HG03432 (cell line): ENCODE results near the gene TRMT44.

ENCODE experiments used
- ATAC-seq: cut with Tn5 transposase; IDR thresholded peaks from one replicate; pipeline ENCODE4 v1.9.1; 2021; ENCODE audit warnings: mild to moderate bottlenecking, moderate library complexity; ENCODE audit not compliant: unreplicated experiment

Gene TRMT44

DNA sequence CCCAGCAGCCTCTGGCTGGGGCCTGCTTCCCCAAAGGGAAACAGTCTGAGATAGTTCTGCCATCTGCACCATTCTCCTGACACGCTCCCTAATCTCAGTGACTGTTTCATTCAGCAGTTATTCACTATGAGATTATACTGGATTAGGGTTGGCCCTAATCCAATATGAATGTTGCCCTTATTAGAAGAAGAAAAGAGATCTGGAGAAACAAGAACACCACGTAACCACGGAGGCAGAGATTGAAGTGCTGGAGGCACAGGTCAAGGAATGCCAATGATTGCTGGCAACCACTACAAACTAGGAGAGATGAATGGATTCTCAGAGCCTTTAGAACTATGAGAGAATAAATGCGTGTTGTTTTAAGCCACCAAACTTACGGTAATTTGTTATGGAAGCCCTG, 7.4 kb upstream of the TRMT44 start:
- ATAC-seq = no peak

DNA sequence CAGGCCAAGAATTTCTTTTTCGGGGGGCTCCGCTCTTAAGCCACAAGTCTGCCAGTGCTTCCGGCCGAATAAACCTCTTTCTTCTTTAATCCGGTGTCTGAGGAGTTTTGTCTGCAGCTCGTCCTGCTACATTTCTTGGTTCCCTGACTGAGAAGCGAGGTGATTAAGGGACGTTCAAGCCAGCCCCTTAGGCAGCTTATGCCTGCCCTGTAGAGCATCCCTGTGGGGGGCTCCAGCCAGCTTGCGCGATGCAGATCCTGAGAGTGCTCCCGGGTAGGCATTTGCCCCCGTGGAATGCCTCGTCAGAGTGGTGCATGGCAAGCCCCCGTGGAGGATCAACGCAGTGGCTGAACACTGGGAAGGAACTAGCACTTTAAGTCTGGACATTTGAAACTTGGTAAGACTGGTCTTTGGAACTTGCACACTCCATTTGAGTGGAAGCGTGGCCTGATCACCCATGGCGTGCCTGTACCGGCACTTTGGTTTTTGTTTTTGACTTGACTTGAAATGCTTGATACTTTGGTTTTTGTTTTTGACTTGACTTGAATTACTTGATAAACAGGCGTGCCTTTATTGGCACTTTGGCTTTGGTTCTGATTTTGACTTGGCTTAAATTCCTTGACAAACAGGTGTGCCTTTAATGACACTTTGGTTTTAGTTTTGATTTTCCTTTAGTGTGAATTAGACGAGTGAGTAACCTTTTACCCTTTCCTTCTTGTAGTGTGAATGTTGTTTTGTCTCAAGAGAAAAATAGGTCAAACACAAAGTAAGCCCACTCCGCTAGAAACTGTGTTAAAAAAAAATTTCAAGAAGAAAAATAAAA, 6.1 kb upstream of the TRMT44 start:
- ATAC-seq = no peak

DNA sequence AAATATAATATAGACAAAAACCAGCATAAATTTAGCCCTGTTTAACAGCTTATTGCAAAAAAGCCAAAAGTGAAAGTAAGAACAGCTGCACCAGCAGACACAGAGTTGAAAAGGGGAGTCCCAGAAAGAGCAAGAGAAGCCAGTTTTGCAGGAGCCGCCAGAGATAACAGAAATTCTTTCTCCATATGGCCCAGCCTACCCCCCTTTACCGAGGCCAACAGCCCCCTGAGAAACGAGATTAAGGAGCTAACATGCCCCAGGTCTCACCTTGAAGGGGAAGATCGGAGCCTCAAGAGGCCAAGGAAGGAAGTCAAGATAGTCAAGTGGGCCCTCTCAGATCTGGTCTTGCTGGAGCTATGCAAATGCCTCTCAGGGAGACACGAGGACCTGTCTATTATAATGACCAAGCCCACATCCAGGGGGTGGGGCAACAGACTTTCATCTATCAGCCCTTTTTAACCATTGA, 4.9 kb upstream of the TRMT44 start:
- peak; percentile 63 for ATAC-seq

DNA sequence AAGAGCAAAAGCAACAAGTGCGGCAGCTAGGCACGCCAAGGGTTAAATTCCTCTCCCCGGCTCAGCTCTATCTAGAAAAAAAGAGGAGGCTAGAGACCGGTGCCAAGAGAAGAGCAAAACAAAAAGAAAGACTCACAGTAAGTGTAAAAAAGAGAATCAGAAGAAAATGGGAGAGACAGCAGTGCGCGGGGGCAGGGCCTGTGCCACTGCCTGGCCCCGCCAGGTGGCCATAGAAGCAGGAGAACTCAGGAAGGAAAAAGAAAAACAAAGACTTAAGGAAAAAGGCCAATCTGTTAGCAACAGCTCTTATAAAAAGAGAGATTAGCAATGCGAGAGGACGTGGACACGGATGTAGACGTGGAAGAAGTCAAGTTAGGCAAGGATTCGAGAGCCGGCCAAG, 3.3 kb upstream of the TRMT44 start:
- no peak for ATAC-seq

DNA sequence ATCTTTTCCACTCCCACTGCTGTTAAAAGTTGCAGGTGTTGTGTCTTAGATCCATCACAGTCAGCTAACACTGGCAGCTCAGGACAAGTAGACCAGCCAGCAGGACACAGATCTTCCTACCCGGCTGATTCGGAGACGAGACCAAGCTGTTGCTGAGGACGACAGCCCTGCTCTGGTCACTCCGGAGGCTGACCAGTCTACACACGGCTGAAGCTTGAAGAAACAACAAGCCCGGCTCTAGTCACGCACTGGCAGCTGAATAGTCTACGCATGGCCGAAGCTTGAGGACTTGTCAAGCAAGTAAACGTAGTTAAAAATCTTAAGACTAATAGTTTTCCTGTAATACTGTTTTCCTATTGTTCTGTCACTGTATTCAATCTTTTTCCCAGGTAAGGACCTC, 1.8 kb upstream of the TRMT44 start:
- ATAC-seq = no peak

DNA sequence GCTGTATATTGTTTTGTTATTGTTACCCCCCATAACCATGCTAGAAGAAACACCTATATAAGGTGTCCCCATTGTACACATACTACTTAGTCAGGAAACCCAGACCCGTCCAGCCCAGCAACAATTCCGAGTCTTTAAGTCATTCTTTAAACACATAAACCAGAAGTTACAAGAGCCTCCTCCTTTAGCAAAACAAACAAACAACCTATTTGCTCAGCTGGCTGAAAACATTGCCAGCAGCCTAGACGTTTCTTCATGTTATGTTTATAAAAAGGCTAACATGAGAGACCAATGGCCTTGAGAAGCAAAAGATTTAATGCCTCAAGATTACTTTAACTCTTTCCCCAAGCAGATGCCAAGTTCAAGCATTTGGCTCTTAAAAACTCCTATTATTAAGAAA, 1.4 kb upstream of the TRMT44 start:
- ATAC-seq = no peak

DNA sequence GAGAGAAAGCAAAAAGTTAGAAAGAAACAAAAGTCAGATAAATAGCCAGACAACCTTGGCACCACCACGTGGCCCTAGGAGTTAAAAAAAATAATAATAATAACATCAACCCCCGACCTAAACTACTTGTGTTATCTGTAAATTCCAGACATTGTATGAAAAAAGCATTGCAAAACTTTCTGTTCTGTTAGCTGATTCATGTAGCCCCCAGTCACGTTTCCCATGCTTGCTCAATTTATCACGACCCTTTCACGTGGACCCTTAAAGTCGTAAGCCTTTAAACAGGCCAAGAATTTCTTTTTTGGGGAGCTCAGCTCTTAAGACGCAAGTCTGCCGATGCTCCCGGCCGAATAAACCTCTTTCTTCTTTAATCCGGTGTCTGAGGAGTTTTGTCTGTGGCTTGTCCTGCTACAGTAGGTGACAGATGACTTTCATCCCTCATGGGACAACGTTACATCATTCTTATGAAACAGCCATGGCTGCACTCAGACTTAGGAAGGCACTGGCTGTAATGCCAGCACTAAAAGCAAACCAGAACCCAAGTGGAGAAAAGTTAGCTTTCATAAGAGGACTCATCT, 574 bp upstream of the TRMT44 start:
- ATAC-seq = peak; percentile 22

DNA sequence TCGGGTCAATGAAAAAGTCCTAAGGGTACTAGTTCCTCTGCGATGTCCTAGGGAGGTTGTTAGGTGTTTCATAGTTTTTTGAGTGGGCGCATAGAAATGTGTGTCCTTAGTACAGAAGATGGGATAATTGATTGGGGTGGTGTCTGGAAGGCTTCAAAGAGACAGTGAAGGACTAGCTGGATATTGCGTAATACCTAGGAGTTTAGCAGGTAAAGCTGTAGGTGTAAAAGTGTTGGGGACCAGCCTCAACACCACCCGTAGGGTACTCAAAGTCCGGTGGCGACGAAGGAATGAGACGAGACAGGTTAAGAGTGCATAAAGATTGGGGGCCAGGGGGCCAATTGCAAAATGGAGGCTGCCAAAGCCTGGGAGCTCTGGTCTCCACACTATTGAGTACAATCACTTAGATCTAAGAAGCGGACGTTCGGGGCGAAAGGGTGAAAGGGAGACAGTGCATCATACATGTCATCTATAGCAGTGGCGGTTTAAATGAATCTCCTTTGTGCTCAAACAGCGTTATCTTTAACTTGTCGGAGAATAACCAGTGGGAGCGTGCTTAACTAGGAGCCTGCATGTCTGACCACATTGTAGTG, 1.0 kb downstream of the TRMT44 start:
- ATAC-seq = no peak

DNA sequence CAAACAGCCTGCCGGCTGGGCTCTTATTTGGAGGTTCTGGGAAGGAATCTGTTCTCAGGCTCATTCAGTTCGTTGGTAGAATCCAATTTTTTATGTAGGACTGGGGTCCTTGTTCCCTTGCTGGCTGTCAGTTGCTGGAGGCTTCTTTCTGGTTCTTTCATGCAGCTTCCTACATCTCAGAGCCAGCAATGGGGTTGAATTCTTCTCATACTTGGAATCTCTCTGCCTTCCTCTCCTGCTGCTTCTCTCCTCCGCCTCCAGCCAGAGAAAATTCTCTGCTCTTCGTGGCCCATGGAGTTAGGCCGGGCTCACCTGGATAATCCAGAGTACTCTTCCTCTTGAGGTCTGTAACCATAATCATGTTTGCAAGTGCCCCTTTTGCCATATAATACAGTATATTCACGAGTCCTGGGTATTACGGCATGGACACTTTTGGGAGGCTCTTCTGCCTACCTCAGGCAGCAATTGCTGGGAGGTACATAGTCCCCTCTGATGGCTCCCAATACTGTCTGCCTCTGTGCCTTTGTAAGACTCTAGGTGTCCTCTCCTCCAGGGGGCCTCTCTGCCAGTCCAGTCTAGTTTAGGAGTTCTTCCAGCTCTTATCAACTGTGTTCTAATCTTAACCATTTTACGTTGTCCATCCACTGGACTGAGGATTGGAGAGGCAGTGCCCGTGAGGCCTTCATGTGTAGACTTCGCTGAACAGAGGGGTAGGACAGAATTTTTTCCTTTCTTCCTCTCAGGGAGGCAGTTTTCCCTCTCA, 2.2 kb downstream of the TRMT44 start:
- ATAC-seq = no peak

DNA sequence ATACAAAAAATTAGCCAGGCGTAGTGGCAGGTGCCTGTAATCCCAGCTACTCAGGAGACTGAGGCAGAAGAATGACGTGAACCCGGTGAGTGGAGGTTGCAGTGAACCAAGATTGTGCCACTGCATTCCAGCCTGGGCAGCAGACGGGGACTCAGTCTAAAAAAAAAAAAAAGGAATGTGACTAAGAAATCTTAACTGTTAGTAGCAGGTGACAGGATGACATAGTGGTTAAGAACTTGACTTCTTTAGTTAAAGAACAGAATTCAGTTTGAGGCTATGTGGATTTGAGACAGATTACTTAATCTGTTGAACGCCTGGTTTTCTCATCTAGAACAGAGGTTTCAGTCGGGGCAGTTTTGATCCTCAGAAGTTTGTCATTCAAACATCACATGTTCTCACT, 3.2 kb downstream of the TRMT44 start:
- no peak for ATAC-seq

DNA sequence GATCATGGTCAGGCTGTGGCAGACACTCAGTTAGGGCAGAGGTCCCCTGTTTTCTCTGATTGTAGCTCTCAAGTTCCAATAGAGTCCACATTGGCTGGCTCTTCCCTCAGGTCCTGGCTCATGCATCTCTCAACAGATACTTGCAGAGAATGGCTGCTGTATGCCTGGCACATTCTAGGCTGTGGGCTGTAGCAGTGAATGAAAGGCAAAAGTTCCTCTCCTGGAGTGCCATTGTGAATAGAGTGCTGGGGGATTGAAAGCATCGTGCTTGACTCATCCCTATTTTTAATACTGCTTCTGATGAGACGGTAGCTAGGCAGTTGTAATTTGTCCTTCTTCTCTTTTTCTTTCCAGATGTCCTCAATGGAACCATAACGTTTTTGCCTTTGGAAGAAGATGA, 5.5 kb downstream of the TRMT44 start:
- ATAC-seq = no peak

DNA sequence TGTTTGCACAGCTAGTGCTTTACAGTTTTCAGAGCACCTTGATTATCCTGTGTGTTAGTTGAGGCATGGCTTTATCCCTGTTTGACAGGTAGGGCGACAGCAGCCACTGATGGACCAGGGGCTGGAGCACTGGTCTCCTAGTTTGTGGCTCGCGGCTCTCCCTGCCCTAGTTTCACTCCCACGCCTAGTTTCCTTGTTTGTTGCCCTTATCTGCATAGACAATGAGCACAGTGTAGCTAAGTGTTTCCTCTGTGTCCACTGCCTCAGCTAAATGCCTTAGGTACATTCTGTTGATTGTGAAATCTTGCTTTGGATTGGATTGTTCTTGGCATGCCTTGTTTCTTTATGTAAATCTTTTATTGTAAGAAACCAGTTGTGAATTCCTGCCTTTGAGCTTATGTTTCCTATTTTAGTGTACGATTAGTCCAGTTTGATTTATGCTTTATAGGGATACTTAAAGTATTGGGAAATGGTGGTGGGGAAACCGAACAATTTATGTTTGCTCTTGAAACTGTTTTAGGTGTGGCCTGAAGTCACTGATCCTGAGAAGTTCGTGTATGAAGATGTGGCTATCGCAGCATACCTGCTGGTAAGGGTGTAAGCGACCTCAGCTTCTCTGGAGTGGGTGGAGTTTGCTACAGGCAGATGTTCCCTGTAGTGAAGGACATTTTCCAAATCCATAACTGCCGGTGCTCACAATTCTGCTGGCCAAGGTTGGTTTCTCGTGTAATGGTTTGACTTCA, 11.0 kb downstream of the TRMT44 start:
- no peak for ATAC-seq

DNA sequence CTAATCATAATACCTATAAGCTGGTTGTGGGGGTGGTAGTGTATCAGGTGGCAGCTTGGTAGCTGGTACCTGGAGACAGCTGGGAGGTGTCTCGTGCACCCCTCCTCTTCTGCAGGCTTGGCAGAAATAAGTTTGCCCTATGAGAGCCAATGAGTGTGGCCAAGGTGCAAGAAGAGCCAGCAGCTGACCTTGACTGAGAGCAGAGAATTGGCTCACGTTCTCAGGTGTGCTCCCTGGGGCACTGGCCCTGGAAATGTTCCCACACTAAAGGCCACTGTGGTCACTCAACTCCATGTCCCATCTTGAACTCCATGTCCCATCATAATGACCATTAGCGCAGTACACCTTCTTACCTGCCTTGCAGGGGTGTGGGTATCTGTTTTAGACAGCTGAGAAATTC, 13.4 kb downstream of the TRMT44 start:
- ATAC-seq = no peak

DNA sequence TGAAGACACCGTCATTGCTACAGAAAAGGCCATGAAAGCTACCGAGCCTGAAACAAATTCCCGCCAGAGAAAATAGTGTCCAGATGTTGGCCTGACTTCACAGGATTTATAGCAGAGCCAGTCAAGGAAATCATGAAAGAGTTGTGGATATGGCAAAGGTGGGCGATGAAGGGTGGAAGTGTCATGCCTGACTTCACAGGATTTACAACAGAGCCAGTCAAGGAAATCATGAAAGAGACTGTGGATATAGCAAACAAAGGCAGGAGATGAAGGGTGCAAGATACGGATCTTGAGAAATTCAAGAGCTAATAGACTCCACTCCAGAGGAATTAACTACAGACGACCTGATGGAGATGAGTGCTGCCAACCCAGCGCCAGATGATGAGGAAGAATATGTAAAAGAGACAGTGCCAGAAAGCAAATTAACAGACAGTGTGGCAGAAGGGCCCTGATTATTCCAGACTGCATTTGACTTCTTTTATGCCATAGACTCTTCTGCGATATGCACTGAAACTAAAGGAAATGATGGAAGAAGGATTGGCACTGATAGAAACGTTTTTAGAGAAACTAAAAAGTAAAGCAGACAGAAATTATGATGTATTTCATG, 17.2 kb downstream of the TRMT44 start:
- no peak for ATAC-seq

DNA sequence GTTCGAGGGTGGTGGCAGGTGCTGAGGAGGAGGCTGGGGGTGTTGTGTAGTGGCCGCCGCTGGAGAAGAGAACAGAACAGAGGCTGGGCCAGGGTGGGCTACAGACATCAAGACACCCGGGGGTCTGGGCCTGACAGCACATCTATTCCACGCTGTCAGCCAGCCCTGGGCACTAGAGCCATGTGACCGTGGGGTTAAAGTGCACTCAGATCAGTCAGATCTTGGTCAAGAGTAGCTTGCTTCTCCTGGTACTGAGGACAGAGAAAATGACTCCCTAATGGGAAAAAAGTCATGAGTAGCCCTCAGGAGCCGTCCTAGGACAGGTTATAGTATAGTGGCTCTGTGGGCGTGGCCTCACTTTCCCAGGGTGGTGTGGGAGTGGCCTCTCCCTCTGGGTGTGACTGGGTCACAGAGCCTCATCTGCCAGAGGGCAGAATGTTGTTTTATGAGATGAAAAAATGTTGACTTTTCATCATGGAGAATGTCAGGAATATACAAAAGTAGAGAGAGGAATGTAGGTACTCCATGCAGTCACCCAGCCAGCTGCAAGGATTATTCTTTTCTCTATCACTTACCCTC, 19.4 kb downstream of the TRMT44 start:
- ATAC-seq = no peak

DNA sequence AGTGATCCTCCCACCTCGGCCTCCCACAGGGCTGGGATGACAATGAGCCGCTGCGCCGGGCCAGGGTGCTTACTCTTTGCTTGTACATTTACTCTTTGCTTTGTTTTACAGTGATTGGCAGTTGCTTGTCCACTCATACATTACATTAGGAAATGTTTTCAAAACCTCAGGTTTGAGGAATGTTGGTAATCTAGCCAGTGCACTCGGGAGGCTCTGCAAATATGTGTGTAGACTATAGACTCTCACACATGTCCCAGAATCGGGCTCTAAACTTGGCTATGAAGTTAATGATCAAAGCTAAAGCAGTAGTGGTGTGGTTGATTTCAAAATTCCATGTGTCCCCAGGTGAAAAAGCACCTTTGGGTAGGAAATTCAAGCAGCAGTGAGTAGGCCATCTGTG, 20.5 kb downstream of the TRMT44 start:
- ATAC-seq = no peak

DNA sequence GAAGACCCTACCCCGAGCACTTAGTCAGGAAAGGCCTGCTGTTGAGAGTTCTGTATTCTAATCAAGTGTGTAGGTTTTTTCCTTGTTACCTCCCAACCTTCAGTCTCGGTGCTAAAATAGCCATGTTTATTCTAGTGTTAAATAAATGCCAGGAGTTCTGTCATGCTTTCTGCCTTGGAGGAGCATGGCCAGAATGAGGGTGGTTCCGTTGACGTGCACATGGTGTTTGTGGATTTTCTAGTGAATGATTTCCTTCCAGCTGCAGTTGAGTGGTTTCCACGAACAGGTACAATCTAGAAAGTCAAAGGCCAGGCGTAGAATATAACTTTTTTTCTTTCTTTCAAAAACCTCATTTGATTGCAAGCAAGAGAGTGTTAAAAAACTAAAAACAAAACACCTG, 21.0 kb downstream of the TRMT44 start:
- no peak for ATAC-seq

DNA sequence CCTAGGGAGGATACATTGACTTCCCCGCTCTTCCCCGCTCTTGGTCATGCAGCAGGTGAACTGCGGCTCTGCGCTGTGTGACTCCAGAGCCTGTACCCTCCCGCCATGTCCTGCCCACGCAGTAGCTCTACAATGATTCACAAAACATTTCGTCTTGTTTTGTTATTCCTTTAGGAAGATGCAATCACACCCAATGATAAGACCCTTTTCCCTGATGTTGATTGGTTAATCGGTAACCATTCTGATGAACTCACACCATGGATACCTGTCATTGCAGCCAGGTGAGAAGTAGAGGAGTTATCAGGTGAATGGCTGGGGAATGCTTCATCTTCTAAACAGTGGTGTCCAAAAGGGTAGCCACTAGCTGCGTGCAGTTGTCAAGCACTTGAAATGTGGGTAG, 23.2 kb downstream of the TRMT44 start:
- ATAC-seq = no peak

DNA sequence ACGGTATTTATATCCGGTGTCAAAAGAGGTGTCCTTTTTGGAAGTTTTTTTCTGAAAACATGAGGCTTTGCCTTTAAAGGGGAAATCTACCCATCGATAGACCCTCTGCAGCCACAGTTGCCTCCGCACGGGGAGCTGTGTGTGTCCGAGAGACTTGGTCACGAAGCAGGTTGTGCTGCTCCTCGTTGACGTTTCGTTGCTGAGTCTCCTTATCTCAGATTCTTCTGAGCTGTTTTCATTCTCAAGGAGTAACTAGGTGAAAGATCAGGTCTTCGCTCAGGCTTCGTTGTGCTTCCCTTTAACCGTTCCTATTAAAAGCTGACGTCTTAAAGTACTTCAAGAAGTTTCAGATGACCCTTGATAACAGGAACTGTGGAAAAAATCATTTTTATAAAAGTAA, 23.8 kb downstream of the TRMT44 start:
- ATAC-seq = no peak
